ENCODE results near the gene PMS2.
"Not testable (repeated sequence)": the region's sequence is repeated elsewhere in the genome, so short reads cannot be mapped to it uniquely, and the experiment has no call there.

The PMS2 gene

GRCh38 chr7:6020371-6021286 is 11.8 kb upstream of the PMS2 start:
- DNase-seq (ENCODE audit: low read depth in 2 of 2, low spot score in 1 of 2): no peak

GRCh38 chr7:6016653-6016966 is 7.8 kb upstream of the PMS2 start:
- DNase-seq (ENCODE audit: low read depth in 2 of 2, low spot score in 1 of 2): no peak

GRCh38 chr7:6015917-6016652 is 7.2 kb upstream of the PMS2 start:
- no peak for DNase-seq (ENCODE audit: low read depth in 2 of 2, low spot score in 1 of 2)

- no peak for DNase-seq (ENCODE audit: low read depth in 2 of 2, low spot score in 1 of 2)
Observed at GRCh38 chr7:6012355-6013104, 3.7 kb upstream of the PMS2 start.

GRCh38 chr7:6011541-6011940 is 2.7 kb upstream of the PMS2 start:
- DNase-seq (ENCODE audit: low read depth in 2 of 2, low spot score in 1 of 2): no peak

- not testable (repeated sequence) for DNase-seq (ENCODE audit: low read depth in 2 of 2, low spot score in 1 of 2)
Observed at GRCh38 chr7:6010370-6010769, 1.5 kb upstream of the PMS2 start.

GRCh38 chr7:6007835-6008590 is 836 bp downstream of the PMS2 start:
- DNase-seq (ENCODE audit: low read depth in 2 of 2, low spot score in 1 of 2): not testable (repeated sequence)

GRCh38 chr7:6007386-6007785 is 1.5 kb downstream of the PMS2 start:
- no peak for DNase-seq (ENCODE audit: low read depth in 2 of 2, low spot score in 1 of 2)

GRCh38 chr7:5997210-5997808 is 11.5 kb downstream of the PMS2 start:
- no peak for DNase-seq (ENCODE audit: low read depth in 2 of 2, low spot score in 1 of 2)

GRCh38 chr7:5987061-5987460 is 21.8 kb downstream of the PMS2 start:
- DNase-seq (ENCODE audit: low read depth in 2 of 2, low spot score in 1 of 2): not testable (repeated sequence)

GRCh38 chr7:5979680-5980314 is 29.1 kb downstream of the PMS2 start:
- DNase-seq (ENCODE audit: low read depth in 2 of 2, low spot score in 1 of 2): not testable (repeated sequence)

GRCh38 chr7:5973580-5973979 is 35.3 kb downstream of the PMS2 start:
- DNase-seq (ENCODE audit: low read depth in 2 of 2, low spot score in 1 of 2): not testable (repeated sequence)

GRCh38 chr7:5970347-5970911 is 38.4 kb downstream of the PMS2 start, which contains the start of gene RSPH10B:
TSS of gene RSPH10B (minus strand) at chr7:5970689. CDS start at chr7:5967116, 3,573 bp downstream.
- DNase-seq (ENCODE audit: low read depth in 2 of 2, low spot score in 1 of 2): not testable (repeated sequence)

GRCh38 chr7:5963810-5964209 is 45.0 kb downstream of the PMS2 start:
- DNase-seq (ENCODE audit: low read depth in 2 of 2, low spot score in 1 of 2): not testable (repeated sequence)

- DNase-seq (ENCODE audit: low read depth in 2 of 2, low spot score in 1 of 2): not testable (repeated sequence)
Observed at GRCh38 chr7:5963205-5963604, 45.6 kb downstream of the PMS2 start.

GRCh38 chr7:5934945-5935450 is 73.9 kb downstream of the PMS2 start:
- DNase-seq (ENCODE audit: low read depth in 2 of 2, low spot score in 1 of 2): not testable (repeated sequence)

- DNase-seq (ENCODE audit: low read depth in 2 of 2, low spot score in 1 of 2): not testable (repeated sequence)
Observed at GRCh38 chr7:5931905-5932644, 76.8 kb downstream of the PMS2 start.

- not testable (repeated sequence) for DNase-seq (ENCODE audit: low read depth in 2 of 2, low spot score in 1 of 2)
Observed at GRCh38 chr7:5931250-5931649, 77.6 kb downstream of the PMS2 start.

GRCh38 chr7:5930290-5930689 is 78.6 kb downstream of the PMS2 start:
- DNase-seq (ENCODE audit: low read depth in 2 of 2, low spot score in 1 of 2): not testable (repeated sequence)

All from stimulated activated CD8-positive, alpha-beta memory T cell treated with anti-CD3 and anti-CD28 coated beads, Interleukin-4, amount 100 ng/mL, for 4 hours (primary cell).